HG03139 (cell line): ENCODE data around the gene BBIP1.
"Not testable (repeated sequence)": the region's sequence is repeated elsewhere in the genome, so short reads cannot be mapped to it uniquely, and the experiment has no call there.

ENCODE experiments used
- ATAC-seq: cut with Tn5 transposase; IDR thresholded peaks from one replicate; pipeline ENCODE4 v1.9.1; 2021; ENCODE audit not compliant: unreplicated experiment

The BBIP1 gene

GRCh38 chr10:110923856-110924493 lies 5.0 kb upstream of the BBIP1 start:
- peak; percentile 5 for ATAC-seq

- peak; percentile 23 for ATAC-seq
Measured at GRCh38 chr10:110919971-110920881, 1.2 kb upstream of the BBIP1 start.

- ATAC-seq = peak; percentile 6
Measured at GRCh38 chr10:110919349-110919931, 460 bp upstream of the BBIP1 start, which contains the start of gene SHOC2. SHOC2 (plus strand) TSS chr10:110919604; CDS start chr10:110964359, 44,755 bp downstream.

DNA sequence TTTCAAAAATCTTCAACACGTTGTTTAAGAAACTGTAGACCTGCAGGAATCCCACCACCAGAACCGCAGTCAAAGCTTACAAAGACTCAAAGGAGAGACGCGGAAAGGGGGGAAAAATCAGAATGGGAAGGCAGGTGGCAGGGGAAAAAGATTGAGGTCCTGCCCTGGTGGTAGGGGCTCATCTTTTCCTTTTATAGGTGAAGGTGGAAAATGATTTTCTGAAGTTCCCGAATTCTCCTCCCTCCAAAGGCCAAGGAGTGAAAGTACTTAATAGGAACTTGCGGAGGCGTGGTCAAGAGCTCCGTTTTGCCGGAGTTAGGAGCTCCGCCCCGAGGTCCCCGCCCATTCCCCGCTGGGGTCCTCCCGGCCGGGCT lies 724 bp downstream of the BBIP1 start:
- no peak for ATAC-seq

- no peak for ATAC-seq
Measured at GRCh38 chr10:110916554-110917346, 2.2 kb downstream of the BBIP1 start.

DNA sequence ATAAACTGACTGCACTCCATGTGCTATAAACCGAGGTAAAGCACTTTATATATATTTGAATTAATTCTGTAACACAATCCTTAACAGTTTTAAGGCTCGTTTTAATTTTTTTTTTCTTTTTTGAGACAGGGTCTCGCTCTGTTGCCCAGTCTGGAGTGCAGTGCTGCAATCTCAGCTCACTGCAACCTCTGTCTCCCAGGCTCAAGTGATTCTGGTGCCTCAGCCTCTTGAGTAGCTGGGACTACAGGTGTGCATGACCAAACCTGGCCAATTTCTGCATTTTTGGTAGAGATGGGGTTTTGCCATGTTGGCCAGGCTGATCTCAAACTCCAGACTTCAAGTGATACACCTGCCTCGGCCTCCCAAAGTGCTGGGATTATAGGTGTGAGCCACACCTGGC lies 3.4 kb downstream of the BBIP1 start:
- ATAC-seq = not testable (repeated sequence)

GRCh38 chr10:110915035-110915434 lies 3.9 kb downstream of the BBIP1 start:
- ATAC-seq = no peak

DNA sequence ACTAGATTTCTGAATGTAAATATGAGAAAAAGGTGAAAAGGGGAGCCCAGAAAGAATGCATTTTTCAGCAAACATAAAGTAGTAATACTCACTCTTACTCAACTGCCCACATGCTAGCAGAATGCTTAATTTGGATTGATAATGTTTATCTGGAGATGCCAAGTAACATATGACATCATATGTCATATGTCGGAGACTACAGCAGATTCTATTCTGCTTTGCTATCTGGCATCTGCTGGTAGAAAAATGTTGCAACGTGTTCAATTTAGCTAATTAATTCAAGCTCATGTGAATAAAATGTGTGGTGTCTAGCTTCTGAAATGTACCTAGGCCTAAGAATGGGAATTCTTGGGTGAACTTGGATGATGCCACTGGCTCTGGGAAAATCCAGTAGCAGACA lies 4.5 kb downstream of the BBIP1 start:
- ATAC-seq = no peak

GRCh38 chr10:110912374-110912773 lies 6.6 kb downstream of the BBIP1 start:
- no peak for ATAC-seq

- no peak for ATAC-seq
Measured at GRCh38 chr10:110910138-110910537, 8.8 kb downstream of the BBIP1 start.

GRCh38 chr10:110903280-110904278 lies 15.4 kb downstream of the BBIP1 start:
- ATAC-seq = no peak

GRCh38 chr10:110901954-110902819 lies 16.8 kb downstream of the BBIP1 start:
- ATAC-seq = no peak

GRCh38 chr10:110900983-110901382 lies 18.0 kb downstream of the BBIP1 start:
- no peak for ATAC-seq

DNA sequence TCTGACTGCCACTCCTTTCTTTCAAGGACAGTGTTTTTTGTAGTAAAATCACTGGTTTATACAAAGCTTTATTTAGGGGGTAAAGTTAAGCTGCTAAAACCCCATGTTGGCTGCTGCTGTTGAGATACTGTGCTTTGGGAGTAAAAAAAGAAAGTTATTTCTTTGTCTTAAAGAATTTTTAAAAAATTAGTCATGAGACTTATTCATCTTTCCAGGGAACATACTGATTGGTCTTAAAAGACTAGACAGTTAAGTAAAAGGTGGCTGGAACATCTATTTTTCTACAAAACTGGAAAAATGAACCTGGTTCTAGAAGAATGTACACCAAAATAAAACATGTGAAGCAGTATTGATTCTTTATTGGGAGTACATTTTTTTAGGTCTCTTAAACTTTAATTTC lies 20.6 kb downstream of the BBIP1 start:
- ATAC-seq = no peak

DNA sequence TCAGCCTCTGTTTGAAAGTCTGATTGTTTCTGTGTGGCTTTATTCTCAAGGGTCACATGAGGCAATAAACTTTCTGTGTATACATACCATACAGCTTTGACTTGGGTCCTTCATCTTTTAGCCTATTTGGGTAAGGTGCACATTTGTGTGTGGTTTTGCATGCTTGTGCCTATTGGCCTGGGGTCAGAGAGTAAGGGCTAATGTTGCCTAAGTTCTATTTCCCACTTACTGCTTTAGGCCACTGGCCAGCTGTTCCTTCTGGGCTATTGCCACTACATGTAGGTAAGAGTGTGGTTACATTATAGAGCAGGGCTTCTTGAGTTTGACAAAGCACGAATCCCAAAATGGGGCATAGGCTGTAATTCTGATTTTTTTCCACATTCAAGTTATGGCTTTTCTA lies 21.8 kb downstream of the BBIP1 start:
- no peak for ATAC-seq

DNA sequence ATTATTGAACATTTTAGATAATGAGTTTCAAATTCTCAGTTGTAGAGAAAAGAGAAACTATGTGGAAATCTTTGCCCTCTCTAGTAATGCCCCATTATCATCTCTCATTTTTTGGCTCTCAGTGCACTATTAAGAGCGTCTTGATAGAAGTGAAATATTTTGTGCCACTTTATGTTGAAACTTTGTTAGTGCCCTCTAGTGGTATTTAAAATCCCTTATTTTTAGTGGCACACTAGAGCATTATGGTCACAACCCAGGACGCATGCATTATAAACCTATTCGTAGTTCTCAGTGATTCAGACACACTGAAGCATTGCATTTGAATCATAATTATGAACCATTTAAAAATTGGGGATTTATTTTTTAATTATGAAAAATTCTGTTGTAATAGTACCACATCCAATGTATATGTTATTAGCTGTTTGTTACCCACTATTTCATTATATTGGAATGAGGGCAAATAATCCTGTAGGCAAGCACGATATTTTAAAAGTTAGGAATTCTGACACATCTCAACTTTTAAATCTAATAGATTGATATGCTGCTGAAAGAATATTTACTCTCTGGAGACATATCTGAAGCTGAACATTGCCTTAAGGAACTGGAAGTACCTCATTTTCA lies 25.3 kb downstream of the BBIP1 start:
- peak; percentile 72 for ATAC-seq

DNA sequence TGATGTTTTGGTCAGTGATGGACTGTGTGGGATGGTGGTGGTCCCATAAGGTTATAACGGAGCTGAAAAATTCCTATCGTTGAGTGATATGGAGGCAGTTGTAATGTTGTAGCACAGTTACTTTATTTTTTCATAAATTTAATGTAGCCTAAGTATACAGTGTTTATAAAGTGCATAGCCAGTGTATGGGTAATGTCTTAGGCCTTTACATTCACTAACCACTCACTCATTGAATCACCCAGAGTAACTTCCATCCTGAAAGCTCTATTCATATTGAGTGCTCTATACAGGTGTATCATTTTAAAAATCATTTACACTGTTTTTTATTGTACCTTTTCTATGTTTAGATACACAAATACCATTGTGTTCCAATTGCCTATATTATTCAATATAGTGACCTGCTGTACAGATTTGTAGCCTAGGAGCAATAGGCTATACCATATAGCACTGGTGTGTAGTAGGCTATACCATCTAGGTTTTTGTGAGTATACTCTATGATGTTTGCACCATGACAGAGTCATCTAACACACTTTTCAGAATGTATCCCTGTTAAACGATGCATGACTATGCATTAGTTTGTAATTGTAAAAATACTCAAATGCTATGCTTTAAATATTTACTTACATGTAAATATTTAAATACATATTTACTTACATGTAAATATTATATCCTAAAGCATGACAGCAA lies 26.2 kb downstream of the BBIP1 start:
- no peak for ATAC-seq

- ATAC-seq = no peak
Measured at GRCh38 chr10:110887560-110887959, 31.4 kb downstream of the BBIP1 start.
